HG03565 (cell line): ENCODE results near the gene IFT25.

Experiments
- ATAC-seq: cut with Tn5 transposase; IDR thresholded peaks from one replicate; pipeline ENCODE4 v1.9.1; 2021; ENCODE audit warnings: mild to moderate bottlenecking, moderate library complexity; ENCODE audit not compliant: unreplicated experiment

IFT25 gene

DNA sequence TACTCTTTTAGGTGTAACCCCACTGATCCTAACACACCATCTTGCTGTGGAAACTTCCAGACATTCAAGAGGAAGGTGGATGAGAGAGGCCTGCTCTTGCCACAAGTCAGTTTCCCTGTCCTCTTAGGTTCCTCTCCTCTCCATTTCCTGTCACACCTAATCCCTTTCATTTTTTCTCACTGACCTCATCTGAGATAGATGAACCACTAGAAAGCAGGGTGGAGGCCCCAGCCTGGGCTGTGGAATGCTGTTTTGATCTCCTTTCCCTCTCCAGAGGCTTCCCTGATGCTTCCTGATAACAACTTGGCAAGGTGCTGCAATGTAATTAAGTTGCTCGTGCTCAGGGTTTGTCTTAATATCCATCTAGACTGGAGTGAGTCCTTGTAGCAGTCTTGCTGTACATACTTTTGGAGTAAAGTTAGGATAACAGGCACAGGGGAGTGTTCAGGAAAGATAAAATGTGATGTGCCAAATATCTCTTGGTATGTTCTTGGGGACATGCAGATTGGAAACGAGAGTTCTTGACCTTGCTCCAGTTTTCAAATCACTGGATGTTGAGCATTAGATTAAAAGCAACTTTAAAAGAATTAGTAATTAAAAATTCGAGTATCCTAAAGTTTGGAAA lies 11.8 kb upstream of the IFT25 start:
- no peak for ATAC-seq

GRCh38 chr1:53956308-53957168 lies 11.0 kb upstream of the IFT25 start:
- ATAC-seq = no peak

DNA sequence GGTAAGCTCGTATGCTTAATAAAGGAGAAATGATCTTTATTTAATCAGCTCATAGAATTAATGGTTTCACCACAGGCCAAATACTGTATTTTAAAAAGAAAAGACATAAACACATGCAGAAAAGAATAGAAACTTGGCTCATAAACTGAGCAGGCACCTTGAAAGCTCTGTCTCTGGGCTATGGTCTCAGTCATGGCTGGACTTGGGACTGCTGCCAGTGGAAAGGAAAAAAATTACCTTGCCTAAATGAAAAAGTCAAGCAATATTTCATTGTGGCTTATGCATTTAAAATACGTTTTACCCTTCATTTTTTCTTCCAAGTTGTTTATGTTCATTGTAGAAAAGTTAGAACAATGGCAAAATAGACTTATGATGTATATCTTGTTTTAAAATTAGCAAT lies 8.6 kb upstream of the IFT25 start:
- ATAC-seq = no peak

GRCh38 chr1:53951697-53952096 lies 6.2 kb upstream of the IFT25 start:
- no peak for ATAC-seq

DNA sequence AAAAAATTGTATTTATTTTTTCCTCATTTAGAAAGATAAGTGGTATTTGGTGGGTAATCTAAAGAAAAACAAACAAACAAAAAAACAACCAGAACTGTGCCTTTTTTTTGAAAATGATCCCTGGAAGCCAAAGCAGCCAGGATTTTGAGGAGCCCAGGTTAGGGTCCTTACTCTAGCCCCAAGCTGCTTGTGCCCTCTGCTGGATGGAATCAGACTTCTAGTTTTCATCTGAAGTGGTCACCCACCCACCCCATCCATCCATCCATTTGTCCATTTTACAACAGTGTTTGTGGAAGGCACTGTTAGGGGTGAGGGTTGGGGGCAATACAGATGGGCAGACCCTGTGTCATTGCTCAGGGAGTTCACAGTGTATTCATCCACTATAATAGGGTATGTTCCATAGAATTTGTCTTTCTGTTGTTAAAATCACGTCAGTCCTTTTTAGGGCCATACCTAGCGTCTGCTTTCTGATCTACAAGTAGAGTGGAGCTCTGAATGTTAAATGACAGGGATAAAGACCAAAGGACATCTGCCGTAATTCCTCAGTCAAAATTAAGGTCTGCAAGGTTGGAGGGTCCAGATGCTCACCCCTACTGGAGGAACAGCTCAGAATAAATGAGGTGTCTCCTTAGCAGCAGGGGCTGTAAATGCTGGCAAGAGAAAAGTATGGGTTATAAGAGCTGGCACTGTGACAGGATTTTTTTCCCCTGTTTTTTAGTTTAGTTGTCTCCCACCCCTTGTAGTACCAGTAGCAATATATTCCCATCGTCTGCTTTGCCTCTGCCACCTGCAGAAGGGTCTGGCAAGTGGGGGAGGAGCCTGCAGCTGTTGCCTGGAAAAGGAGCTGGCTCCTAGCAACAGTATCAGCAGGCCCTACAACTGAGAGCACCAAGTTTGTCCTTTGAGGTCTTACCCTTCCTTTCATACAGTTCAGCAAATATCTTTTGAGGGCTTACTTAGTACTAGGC lies 3.8 kb upstream of the IFT25 start:
- no peak for ATAC-seq

DNA sequence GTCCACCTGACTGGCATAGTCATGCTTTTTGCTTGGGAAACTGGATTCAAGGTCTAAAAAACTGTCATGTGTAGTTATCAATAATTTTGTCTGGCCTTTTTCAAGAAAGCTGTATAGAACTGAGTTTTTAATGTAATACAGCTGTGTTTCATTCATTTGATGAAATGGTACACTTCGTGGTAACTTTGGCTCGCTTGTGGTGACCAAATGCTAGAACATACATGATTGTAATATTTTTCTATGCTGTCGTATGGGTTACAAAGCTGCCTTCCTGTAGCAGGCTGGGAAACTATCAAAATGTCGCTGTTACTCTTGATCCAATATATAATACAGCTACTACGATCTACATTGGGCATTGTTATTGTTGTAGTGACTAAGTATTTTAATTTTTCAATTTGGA lies 2.8 kb upstream of the IFT25 start:
- ATAC-seq = no peak

GRCh38 chr1:53947172-53947907 lies 1.8 kb upstream of the IFT25 start:
- ATAC-seq = no peak

DNA sequence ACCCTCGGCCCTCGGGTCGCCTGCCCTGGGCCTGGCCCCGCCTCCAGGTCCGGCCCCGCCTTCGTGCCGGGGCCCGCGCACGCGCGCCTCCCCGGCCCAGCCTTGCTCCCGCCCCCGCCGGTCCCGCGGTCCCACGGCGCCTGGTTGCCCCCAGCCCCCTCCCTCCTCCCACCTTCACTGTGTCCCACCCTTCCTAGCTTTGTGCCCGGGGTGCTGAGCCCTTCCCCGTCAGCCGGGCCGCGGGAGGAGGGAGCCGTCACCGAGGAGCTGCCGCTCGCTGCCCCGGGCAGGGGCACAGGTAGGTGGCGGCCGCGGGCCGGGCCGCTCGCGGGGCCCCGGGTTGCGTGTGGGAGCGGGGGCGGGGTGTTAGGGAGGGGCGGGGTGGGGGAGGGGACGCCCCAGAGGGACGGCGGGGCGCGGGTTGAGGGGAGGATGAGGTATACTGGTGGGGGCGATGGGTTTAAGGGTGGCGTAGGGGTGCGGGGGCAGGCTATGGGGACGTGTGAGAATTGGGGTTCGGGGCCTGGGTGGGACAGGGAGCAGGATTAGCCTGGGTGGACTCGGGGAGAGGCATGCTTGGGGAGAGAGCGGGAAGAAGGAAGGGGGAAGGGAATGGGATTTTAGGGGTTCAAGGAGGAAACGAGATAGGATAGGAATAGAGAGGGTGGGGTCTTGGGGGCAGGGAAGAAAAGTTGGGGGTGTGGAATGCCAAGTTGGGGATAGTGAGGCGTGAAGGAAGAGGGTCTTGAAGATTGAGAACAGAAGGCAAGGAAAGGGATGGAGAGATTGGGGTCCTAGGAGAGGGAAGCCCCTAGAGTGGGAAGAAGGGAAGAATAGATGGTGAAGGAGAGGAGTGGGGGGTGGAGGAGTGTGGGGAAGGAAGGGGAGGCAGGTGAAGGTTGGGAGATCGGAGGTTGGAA lies 1.0 kb upstream of the IFT25 start, which contains the start of gene LRRC42:
Gene LRRC42, plus strand, starts transcription at position 99 of the 920 bp plus-strand sequence. CDS start 5,650 bp downstream, outside the sequence.
- ATAC-seq = peak; percentile 42

DNA sequence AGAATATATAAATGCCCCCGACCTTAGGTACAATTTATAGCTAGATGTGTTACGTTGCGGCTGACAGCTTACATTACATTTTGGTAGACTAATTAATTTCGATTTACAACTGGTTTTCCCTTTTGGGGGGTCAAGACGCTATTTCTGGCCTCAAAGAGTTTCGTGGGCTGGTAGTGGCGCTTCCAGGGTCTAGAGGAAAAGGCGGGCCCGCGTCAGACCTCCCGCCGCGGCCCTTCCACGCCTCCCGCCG lies 391 bp downstream of the IFT25 start:
- no peak for ATAC-seq

DNA sequence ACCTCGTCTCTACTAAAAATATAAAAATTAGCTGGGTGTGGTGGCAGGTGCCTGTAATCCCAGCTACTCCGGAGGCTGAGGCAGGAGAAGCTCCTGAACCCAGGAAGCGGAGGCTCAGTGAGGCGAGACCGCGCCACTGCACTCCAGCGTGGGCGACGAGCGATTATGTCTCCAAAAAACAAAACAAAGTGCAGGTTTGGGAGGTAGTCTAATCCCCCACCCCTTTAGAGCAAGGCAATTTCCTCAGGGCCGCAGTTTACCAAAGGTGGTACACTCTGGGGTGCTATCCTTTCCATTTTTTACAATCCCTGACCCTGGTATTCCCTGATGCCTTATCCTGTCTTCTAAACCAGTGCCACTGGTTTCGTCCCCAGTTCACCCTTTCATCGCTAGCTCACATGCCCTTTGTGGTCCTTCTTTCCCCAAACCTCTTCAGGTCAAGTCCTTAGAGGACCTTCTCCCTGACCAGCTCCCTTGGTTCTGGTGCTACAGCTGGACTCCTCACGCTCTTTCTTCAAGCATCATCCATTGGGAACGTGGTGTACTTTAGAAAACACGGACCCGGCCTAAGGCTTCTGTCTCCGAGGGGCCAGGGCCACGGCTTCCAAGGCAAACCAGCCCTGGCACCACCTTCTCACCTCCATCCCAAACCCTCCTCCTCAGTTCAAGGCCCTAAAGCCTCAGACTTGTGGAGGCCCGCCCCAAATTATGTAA lies 873 bp downstream of the IFT25 start:
- ATAC-seq = no peak

DNA sequence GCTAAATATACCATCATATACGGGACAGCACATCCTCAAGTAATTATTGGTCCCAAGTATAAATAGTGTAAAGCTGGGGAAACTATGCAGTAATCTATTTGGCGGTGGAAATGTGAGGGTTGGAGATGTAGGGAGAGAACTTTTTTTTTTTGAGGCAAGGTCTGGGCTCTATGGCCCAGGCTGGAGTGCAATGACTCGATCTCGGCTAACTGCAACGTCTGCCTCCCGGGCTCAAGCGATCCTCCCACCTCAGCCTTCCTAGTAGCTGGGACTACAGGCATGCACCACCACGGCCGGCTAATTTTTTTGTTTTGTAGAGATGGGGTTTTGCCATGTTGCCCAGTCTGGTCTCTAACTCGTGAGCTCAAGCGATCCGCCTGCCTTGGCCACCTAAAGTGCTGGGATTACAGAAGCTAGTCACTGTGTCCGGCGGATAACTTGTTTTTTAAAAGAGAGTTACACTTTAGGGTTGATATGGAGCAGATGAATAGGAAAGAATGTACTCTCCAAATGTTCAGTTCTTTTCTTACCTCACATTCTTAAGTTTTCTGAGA lies 1.9 kb downstream of the IFT25 start:
- no peak for ATAC-seq

DNA sequence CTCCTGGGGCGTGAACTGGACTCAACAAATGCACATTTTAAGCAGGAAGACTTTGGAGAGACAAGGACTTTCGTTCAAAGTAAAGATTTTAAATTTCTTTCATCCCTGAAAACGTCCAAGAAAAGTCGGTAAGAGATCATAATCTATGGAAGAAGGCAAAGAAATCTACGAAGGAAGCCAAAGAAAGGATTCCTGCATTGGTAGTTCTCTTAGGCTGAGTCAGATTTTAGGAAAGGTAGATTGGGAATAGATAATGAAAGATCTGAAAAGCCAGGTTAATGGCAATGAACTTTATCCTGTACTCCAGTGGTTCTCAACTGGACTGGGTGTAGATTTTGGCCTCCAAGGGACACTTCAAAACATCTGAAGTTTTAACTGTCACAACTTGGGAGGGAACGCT lies 2.4 kb downstream of the IFT25 start:
- no peak for ATAC-seq

- no peak for ATAC-seq
These were observed 3.2 kb downstream of the IFT25 start for GRCh38 chr1:53942127-53942957.

DNA sequence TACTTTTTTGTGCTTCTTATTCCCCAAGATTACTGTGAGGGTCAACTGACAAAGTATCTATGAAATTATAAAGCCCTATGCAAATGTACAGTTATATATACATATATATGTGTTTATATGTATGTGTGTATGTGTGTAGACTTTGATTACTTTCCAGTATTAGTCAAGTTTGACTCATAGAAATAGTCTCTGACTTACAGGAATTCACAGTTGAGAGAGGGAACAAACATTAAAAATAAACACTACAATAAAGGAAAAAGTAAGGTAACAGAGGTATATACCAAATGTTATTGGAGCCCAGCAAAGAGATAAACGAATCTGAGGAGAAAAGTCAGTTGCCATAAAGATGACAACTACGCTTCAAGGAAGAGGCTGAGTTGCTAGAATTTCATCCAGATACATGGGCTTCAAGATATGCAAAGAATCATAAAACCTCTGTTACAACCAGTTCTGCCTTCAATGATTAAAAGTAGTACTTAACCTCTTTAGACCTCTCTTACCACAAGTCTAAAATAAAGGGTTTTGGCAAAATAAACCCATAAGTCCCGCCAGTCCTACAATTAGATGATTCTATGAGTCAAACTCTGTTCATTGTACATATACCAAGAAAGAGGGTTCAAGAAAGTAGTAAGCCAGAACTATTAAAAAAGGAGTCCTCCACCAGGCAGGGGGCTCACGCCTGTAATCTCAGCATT lies 7.2 kb downstream of the IFT25 start:
- ATAC-seq = no peak

GRCh38 chr1:53936430-53936829 lies 9.1 kb downstream of the IFT25 start:
- no peak for ATAC-seq

- no peak for ATAC-seq
These were observed 11.2 kb downstream of the IFT25 start for GRCh38 chr1:53934170-53934765.

DNA sequence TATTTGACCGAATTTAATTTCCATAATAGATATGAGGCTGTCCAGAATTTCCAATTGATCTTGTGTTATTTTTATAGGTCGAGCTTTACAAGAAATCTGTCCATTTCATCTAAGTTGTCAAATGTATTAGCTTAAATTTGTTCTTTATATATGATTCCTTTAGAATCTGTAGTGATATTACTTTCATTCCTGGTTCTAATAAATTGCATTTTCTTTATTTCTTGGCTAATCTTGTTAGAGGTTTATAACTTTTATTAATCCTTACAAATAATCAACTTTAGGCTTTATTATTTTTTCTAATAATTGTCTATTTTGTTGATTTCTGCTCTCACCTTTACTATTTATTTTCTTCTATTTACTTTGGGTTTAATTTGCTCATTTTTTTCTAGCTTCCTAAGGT lies 14.0 kb downstream of the IFT25 start:
- ATAC-seq = no peak
